KBM-7 (cell line): ENCODE results near the gene SLC45A3.

Experiments used
- DNase-seq: peaks from one replicate; pipeline ENCODE4 v3.0.0-alpha.2; 2015
- in situ Hi-C: fragments of 300-500 bp; cut with MboI; formaldehyde crosslinking; loops from 2 replicates; pipeline ENCODE4 v1.14.3; 2020; ENCODE audit warnings: low sequenced_read_pairs, low pct_unique_long_range_greater_than_20kb, mixed read lengths

The SLC45A3 gene

DNA sequence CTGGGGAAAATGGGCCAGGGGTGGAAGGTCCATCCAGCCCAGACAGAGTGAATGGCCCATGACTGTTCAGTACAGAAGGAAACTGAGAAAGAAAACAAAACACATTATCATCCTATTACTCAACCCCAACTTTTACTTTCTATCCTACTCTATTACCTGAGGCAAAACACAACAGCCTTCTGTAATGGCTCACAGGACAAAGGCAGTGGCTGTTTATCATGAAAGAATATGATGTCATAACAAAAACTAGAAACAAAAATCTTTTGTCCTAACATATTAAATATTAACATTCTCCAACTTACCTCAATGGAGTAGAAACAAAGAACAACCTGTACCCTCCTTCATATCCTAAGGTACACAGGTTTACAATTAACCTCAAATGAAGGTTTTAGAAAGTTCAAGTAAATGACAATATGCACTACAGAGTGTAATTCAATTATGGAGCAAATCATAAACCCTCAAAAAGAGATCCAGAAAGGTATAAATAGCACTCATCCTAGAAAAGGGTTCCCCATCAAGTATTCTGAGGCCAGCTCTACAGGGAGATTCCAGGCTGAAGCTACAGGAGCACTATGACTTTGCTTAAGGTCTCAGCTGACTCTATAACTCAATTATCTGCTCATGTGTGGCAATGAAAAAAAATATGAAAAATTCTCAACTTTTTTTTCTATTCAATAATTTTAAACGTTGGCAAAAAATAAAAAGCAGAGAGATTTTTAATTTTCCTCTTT, 63.6 kb downstream of the SLC45A3 start:
- in situ Hi-C loops = no loop called here
- DNase-seq = no peak

DNA sequence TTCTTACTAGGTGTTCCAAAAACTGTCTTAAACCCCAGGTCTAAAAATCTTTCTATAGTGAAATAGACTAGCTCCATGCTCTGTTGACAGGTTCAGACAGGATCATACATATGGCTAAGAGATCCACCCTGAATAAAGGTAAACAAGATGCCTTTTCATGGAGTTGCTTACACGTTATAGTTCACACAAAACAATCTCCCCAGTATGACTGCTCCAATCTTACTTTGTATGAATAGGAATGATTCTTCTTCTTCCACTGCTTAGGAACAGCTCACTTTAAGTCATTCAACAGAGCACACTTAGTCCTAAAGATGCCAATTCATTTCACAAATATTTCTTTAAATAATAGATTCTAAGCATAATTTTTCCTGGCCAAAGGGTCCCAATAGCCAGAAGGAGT, 64.5 kb downstream of the SLC45A3 start:
- no peak for DNase-seq
- in situ Hi-C loops = no loop called here

GRCh38 chr1:205613854-205614412, 66.4 kb downstream of the SLC45A3 start:
- in situ Hi-C loops = no loop called here
- DNase-seq = no peak

GRCh38 chr1:205612556-205612955, 67.8 kb downstream of the SLC45A3 start:
- DNase-seq = no peak
- in situ Hi-C loops = no loop called here

GRCh38 chr1:205612104-205612503, 68.2 kb downstream of the SLC45A3 start:
- no peak for DNase-seq
- in situ Hi-C loops = no loop called here

DNA sequence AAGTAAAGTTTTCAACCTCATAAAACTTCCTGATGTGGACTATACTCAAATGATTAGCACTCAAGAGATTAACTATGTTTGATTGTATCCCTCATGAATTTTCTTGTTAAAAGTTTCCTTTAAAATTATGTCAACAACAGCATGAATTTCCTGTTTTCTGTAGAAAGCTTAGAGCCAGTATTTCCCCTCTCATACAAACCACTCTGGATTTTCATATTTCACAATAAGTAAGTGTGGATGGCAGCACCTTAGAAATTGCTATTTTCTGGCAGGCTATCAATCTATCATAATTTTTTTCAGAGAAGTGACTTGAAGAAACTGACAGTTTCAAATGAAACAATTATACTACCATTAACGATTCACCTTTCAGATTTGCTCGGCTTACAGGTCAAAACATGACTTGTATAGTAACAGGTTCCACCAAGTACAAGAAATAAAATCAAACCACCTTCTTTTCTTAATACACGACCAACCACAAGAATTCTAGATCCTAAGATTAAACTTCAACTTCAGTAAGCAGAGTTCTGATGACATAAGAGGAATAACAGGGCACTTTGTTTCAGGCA, 69.3 kb downstream of the SLC45A3 start:
- no peak for DNase-seq
- in situ Hi-C loops = no loop called here

DNA sequence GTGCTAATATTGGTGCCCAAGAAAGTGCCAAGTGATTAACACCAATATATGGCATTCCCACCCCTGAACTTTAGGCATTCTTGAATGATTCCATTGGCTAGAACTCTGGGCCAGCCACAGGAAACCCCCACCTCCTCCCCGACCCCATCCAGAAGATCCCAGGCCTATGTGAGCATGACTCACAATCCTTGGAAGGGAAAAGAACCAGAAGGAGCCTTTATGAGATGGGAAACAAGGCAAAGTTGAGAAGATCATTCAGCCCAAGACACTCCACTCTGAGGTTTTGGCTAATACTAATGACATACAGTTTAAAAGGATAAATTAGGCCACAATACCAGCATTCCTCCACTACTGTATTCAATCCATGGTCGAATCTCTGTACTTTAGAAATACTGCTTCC, 70.3 kb downstream of the SLC45A3 start:
- no peak for DNase-seq
- in situ Hi-C loops = no loop called here
